Measurements from ENCODE around the gene GTF2A1L.

DNA sequence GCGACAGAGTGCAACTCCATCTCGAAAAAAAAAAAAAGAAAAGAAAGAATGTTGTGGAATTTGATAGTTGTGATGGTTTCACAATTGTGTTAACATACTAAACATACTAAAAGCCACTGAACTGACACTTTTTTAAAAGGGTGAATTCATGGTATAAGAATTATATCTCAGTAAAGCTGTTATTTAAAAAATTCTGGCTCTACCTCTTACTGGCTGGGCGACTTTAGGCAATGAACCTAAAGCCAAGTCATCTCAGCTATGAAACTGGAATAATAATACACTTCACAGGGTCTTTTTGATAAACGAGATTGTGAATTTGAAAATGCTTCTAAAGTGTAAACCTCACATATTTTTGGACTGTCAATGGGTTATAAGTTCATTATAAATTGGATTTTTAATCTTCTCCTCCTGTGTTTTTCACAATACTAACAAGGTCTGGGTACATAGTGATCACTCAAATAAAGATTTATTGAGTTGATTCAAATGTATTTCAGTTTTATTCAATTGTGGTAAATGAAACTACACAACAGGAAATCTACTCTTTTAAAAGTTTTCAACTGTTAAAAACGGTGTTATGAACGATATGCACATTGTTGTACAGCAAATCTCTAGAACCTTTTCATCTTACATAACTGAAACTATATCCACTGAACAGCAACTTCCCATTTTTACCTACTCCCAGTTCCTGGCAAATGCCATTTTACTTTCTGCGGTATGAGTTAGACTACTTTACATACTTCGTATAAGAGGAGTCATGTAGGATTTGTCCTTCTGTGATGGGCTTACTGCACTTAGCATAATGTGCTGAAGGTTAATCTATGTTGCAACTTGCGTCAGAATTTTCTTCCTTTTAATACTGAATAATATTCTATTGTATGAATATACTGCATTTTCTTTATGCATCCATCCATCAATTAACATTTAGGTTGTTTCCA lies 43.0 kb upstream of the GTF2A1L start:
- TF ChIP-seq CTCF (IDR thresholded peaks at IDR 0.05 in 4 of 5, conservative IDR thresholded peaks at IDR 0.05 in 1 of 5) (no peak), POLR2A (IDR thresholded peaks at IDR 0.05) (no peak)

Data from gastrocnemius medialis (tissue), 4 donors.